ENCODE results near the gene ARRDC3.

ARRDC3 gene

GRCh38 chr5:91379246-91379913 is 3.7 kb downstream of the ARRDC3 start:
- peak overlapping the region; percentile 100 for H3K4me3 ChIP-seq (ENCODE audit: low read length)
- TF ChIP-seq ZNF274 (IDR thresholded peaks at IDR 0.05; ENCODE audit: low read depth, low read length): no peak

- no peak overlapping the region; the same call in 1 of the 2 replicates for H3K4me3 ChIP-seq (ENCODE audit: low read length)
- no peak for TF ChIP-seq ZNF274 (IDR thresholded peaks at IDR 0.05; ENCODE audit: low read depth, low read length)
These were observed 4.3 kb downstream of the ARRDC3 start for GRCh38 chr5:91378752-91379211.

GRCh38 chr5:91374893-91375520 is 8.1 kb downstream of the ARRDC3 start:
- H3K4me3 ChIP-seq (ENCODE audit: low read length): no peak overlapping the region
- no peak for TF ChIP-seq ZNF274 (IDR thresholded peaks at IDR 0.05; ENCODE audit: low read depth, low read length)

- no peak overlapping the region for H3K4me3 ChIP-seq (ENCODE audit: low read length)
- TF ChIP-seq ZNF274 (IDR thresholded peaks at IDR 0.05; ENCODE audit: low read depth, low read length): no peak
These were observed 9.5 kb downstream of the ARRDC3 start for GRCh38 chr5:91373600-91373999.

GRCh38 chr5:91373006-91373405 is 10.1 kb downstream of the ARRDC3 start:
- H3K4me3 ChIP-seq (ENCODE audit: low read length): no peak overlapping the region
- TF ChIP-seq ZNF274 (IDR thresholded peaks at IDR 0.05; ENCODE audit: low read depth, low read length): no peak

GRCh38 chr5:91369480-91369879 is 13.6 kb downstream of the ARRDC3 start:
- no peak overlapping the region for H3K4me3 ChIP-seq (ENCODE audit: low read length)
- no peak for TF ChIP-seq ZNF274 (IDR thresholded peaks at IDR 0.05; ENCODE audit: low read depth, low read length)

- TF ChIP-seq ZNF274 (IDR thresholded peaks at IDR 0.05; ENCODE audit: low read depth, low read length): no peak
- H3K4me3 ChIP-seq (ENCODE audit: low read length): no peak overlapping the region
These were observed 15.0 kb downstream of the ARRDC3 start for GRCh38 chr5:91367908-91368648.

- no peak overlapping the region for H3K4me3 ChIP-seq (ENCODE audit: low read length)
- TF ChIP-seq ZNF274 (IDR thresholded peaks at IDR 0.05; ENCODE audit: low read depth, low read length): no peak
These were observed 15.8 kb downstream of the ARRDC3 start for GRCh38 chr5:91367344-91367743.

- H3K4me3 ChIP-seq (ENCODE audit: low read length): no peak overlapping the region
- TF ChIP-seq ZNF274 (IDR thresholded peaks at IDR 0.05; ENCODE audit: low read depth, low read length): no peak
These were observed 16.6 kb downstream of the ARRDC3 start for GRCh38 chr5:91366551-91366950.

- H3K4me3 ChIP-seq (ENCODE audit: low read length): no peak overlapping the region
- no peak for TF ChIP-seq ZNF274 (IDR thresholded peaks at IDR 0.05; ENCODE audit: low read depth, low read length)
These were observed 17.6 kb downstream of the ARRDC3 start for GRCh38 chr5:91365498-91365897.

GRCh38 chr5:91362935-91363334 is 20.2 kb downstream of the ARRDC3 start:
- no peak for TF ChIP-seq ZNF274 (IDR thresholded peaks at IDR 0.05; ENCODE audit: low read depth, low read length)
- no peak overlapping the region for H3K4me3 ChIP-seq (ENCODE audit: low read length)

- TF ChIP-seq ZNF274 (IDR thresholded peaks at IDR 0.05; ENCODE audit: low read depth, low read length): no peak
- no peak overlapping the region for H3K4me3 ChIP-seq (ENCODE audit: low read length)
These were observed 21.3 kb downstream of the ARRDC3 start for GRCh38 chr5:91361790-91362189.

- no peak for TF ChIP-seq ZNF274 (IDR thresholded peaks at IDR 0.05; ENCODE audit: low read depth, low read length)
- no peak overlapping the region for H3K4me3 ChIP-seq (ENCODE audit: low read length)
These were observed 21.9 kb downstream of the ARRDC3 start for GRCh38 chr5:91361055-91361701.

- no peak overlapping the region for H3K4me3 ChIP-seq (ENCODE audit: low read length)
- TF ChIP-seq ZNF274 (IDR thresholded peaks at IDR 0.05; ENCODE audit: low read depth, low read length): no peak
These were observed 23.0 kb downstream of the ARRDC3 start for GRCh38 chr5:91359962-91360609.
